Psoas muscle (tissue), 8 donors: ENCODE data around the gene ACTR3C. TPM values are rescaled to one million over a fixed set of nuclear protein-coding genes. Genes with fewer than 3 reads are reported as not detected.
A peak's percentile ranks its signal among the peaks of the same experiment; 100 is the strongest.

Experiments
- ATAC-seq, 4 donors: fragments of 200-7000 bp; cut with Tn5 transposase; one replicate each; pipeline ENCODE4 v1.9.1; 2020; ENCODE audit warnings: moderate library complexity in 3 of 4, mild to moderate bottlenecking in 2 of 4
- DNase-seq, 2 donors: peaks; one replicate each; pipeline ENCODE4 v3.0.0-alpha.2; 2020
- H3K27ac ChIP-seq: fragments of 200-600 bp; one replicate; pipeline ENCODE4 v1.8.0; 2022
- H3K27me3 ChIP-seq, 3 donors: fragments of 200-600 bp in 1 of 3; one replicate each; pipeline versions ENCODE4 v1.6.1 to v1.8.0; 2013 to 2022; ENCODE audit warnings: low read length in 2 of 3, mild to moderate bottlenecking in 2 of 3, moderate library complexity in 1 of 3; ENCODE audit not compliant: insufficient read depth in 3 of 3
- H3K36me3 ChIP-seq, 2 donors: fragments of 200-600 bp in 1 of 2; one replicate each; pipeline versions ENCODE4 v1.6.1 to v1.8.0; 2013 to 2022; ENCODE audit warnings: low read depth in 1 of 2, mild to moderate bottlenecking in 1 of 2, moderate library complexity in 1 of 2; ENCODE audit not compliant: insufficient read depth in 1 of 2
- H3K4me1 ChIP-seq: fragments of 200-600 bp; one replicate; pipeline ENCODE4 v1.8.0; 2022
- H3K4me3 ChIP-seq: fragments of 200-600 bp; one replicate; pipeline ENCODE4 v1.8.0; 2022; ENCODE audit warnings: mild to moderate bottlenecking
- H3K9me3 ChIP-seq: fragments of 200-600 bp; one replicate; pipeline ENCODE4 v1.8.0; 2022
- CTCF ChIP-seq: fragments of 200-600 bp; IDR thresholded peaks from one replicate; pipeline ENCODE4 v1.8.0; 2022; ENCODE audit warnings: antibody characterized with exemption
- WGBS, 3 donors: extraction: QIAGEN DNeasy Blood & Tissue Kit; methylation state at CpG; one replicate each; pipeline versions ENCODE4 v1.1.6 to v1.1.7; 2013; 5-methylcytosine and 5-hydroxymethylcytosine counted together
- intact Hi-C, 2 donors: fragments of 100-400 bp; cut with DNase I; formaldehyde crosslinking; loops; one replicate each; pipeline versions ENCODE4 v1.11.0 to v1.14.2; 2022
- polyA plus RNA-seq, 3 donors: library from polyadenylated mRNA; stranded (reverse); fragments of 200-250 nt; gene quantifications; one replicate each; pipeline ENCODE4 v1.2.3, GENCODE V29; 2013
- total RNA-seq, 4 donors: library from RNA; stranded (reverse); fragmentation: NEBNext Ultra II Directional in 2 of 4; extraction: Animal tissue kit (Norgen Biotek cat#: 25700) in 2 of 4; gene quantifications; one replicate each; pipeline versions ENCODE4 v1.2.1 to v1.2.4, GENCODE V29; 2021 to 2023
- donor health status: healthy with polysubstance abuse.
- donor health status: DM: no; HTN: no; CAD: no; lungs with moderate emphysema.
- donor health status: Bipolar disorder and iron deficiency.
- donor health status: healthy.
- donor health status: DM: yes; HTN: yes; CAD: no.
- donor health status: DM: no; HTN: no; CAD: no.
- donor health status: DM: no; HTN: no; CAD: no.
- donor health status: DM: yes; HTN: yes; CAD: no.

Gene ACTR3C
- total and polyA plus RNA-seq, 7 donors, result 0.71 to 3.7 (median 2.7) TPM

- no peaks in the 10 kb centered on the region for H3K4me1 ChIP-seq
- 96 to 98% (median 96%) methylated on average over 6 of the region's 6 CpGs for WGBS, 3 donors
- no peak for ATAC-seq
- H3K9me3 ChIP-seq, result no peaks in the 10 kb centered on the region
- no peak for DNase-seq
- no peak overlapping the region for H3K4me3 ChIP-seq
- intact Hi-C loops, result no loop called here
- TF ChIP-seq CTCF, result no peak
- H3K36me3 ChIP-seq, result peaks cover 0 to 3% of the 10 kb centered on the region in 2 donors
- no peak overlapping the region for H3K27ac ChIP-seq
- peaks cover 0 to 5% (median 3%) of the 10 kb centered on the region in 3 donors for H3K27me3 ChIP-seq
These were observed 2.6 kb upstream of the ACTR3C start for GRCh38 chr7:150325901-150326300.

DNA sequence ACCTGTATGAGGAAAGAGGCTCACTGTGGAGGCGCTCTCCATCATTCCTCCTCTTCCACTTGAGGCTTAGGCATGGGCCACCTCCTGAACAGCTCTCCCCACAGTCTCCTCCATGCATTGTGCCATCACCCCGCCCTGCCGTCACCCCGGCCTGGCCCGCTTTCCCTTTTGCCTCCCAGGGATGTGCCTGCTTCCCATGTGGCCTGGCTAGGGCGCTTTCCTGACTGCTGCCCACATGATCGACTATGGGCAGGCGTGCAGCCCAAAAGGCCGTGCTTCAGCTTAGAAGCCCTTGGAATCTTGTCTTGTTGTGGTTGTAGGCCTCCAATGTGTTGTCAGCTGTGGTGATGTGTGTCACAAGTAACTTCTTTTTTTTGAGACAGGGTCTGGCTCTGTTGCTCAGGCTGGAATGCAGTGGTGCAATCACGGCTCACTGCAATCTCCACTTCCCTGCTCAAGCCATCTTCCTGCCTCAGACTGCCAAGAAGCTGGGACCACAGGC, 1.8 kb upstream of the ACTR3C start:
- Histone ChIP-seq H3K27ac (peak overlapping the region; percentile 23), H3K9me3 (no peaks in the 10 kb centered on the region), H3K36me3 (peaks cover 0 to 3% of the 10 kb centered on the region in 2 donors), H3K4me3 (no peak overlapping the region), H3K27me3 (peaks cover 0 to 5% (median 3%) of the 10 kb centered on the region in 3 donors), H3K4me1 (no peaks in the 10 kb centered on the region)
- WGBS, 3 donors, result 63 to 85% (median 64%) methylated on average over 10 of the region's 10 CpGs
- ATAC-seq (peak; percentile 27 to 45 (median 34)), DNase-seq (peak in 1 of 2 donors; percentile 61)
- intact Hi-C loops, result no loop called here
- TF ChIP-seq CTCF, result no peak

DNA sequence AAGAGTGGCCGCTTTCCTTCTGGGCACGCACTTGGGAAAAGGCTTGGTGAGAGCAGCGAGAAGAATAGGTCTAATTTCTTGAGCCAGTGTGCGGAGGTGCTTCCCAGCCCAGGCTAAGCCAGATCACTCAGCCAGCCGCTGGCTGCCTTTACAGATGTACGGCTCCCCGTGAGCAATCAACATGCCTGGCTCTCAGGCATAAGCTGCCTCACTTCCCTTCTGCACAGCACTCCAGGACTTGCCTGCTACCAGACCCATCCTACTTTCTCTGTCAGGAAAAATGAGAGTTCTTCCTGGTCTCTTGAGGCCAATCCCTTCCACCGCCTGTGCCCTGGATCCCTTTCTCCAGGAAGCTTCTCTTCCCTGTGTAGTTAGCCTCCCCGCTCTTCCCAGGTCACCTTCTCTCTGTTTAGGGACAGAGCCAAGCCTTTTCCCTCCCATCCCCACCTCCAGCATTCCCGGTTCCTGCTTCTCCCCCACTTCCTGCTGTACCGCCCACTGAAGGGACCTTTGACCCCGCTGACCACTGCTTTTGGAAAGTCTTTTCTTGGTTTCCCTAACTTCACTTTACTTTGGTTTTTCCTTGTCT, 1.1 kb upstream of the ACTR3C start:
- H3K27me3 ChIP-seq, result peaks cover 0 to 5% (median 3%) of the 10 kb centered on the region in 3 donors
- peaks cover 0 to 3% of the 10 kb centered on the region in 2 donors for H3K36me3 ChIP-seq
- intact Hi-C loops, result no loop called here
- no peaks in the 10 kb centered on the region for H3K9me3 ChIP-seq
- H3K27ac ChIP-seq, result no peak overlapping the region
- ATAC-seq (no peak), DNase-seq (no peak)
- peak overlapping the region; percentile 78 for H3K4me3 ChIP-seq
- no peak for TF ChIP-seq CTCF
- H3K4me1 ChIP-seq, result no peaks in the 10 kb centered on the region
- 72 to 78% (median 72%) methylated on average over 12 of the region's 12 CpGs for WGBS, 3 donors

DNA sequence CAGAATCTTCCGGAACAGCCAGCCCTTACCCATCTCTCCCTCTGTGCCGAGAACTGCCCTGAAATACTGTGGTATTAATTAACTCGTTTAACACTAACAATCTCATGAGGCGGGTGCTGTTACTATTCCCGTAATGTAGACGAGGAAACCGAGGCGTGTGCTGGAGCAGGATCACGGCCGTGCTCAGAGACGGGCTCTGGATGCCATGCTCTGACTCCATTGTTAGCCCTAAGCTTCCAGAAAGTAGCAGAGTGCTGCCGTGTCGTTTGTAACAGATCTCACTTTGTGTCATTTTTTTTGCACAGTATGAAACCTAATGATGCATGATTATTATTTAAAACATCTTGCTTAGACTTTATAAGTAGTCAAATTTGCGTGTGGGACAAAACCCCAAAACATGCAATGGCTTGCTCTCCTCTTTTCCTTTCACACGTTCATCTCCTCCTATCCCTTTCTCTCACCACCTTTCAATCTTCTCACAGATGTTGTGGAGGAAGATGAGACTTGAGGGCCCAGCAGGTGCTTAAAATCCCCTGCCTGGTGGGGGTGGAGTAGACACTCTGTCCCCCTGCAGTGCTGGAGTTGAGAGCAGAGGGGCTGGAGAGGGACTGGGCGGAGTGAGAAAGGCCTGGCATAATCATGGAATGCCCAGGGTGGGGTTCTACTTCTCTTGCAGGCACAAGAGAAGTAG, 482 bp upstream of the ACTR3C start:
- intact Hi-C loops, result no loop called here
- peaks cover 0 to 5% (median 3%) of the 10 kb centered on the region in 3 donors for H3K27me3 ChIP-seq
- H3K9me3 ChIP-seq, result no peaks in the 10 kb centered on the region
- H3K4me1 ChIP-seq, result no peaks in the 10 kb centered on the region
- H3K36me3 ChIP-seq, result peaks cover 0 to 3% of the 10 kb centered on the region in 2 donors
- no peak overlapping the region for H3K27ac ChIP-seq
- peak overlapping the region; percentile 78 for H3K4me3 ChIP-seq
- WGBS, 3 donors, result 26 to 29% (median 28%) methylated on average over 16 of the region's 16 CpGs
- no peak for TF ChIP-seq CTCF
- no peak for DNase-seq
- peak in 3 of 4 donors; percentile 12 to 39 (median 23) for ATAC-seq
